ENCODE results near the gene INTS6. TPM values are rescaled to one million over a fixed set of nuclear protein-coding genes. Genes with fewer than 3 reads are reported as not detected.

INTS6 gene
- total RNA-seq, 1 donor from 2014 or later, result 34.3 TPM

DNA sequence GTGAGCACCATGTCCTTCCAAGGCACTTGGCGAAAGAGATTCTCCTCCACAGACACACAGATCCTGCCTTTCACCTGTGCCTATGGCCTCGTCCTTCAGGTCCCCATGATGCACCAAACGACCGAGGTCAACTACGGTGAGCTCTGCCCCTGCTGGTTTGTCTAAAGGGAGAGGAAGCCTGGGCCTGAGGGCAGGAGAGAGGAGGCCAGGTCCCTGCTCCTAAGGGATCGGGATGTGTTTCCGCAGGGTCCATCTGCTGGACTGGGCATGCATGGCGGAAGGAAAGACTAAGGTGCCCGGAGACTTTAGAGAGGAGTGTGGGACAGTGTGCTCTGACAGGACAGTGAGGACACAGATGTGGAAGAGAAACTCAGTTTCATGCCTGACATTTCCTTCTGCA, 105.7 kb downstream of the INTS6 start:
- no peaks in the 10 kb centered on the region for H3K9me3 ChIP-seq
- DNase-seq (no peak), ATAC-seq (no peak)
- intact Hi-C loops (cut with DNase I), result no loop called here
- H3K4me3 ChIP-seq, result no peak overlapping the region
- TF ChIP-seq, protein P1, sequence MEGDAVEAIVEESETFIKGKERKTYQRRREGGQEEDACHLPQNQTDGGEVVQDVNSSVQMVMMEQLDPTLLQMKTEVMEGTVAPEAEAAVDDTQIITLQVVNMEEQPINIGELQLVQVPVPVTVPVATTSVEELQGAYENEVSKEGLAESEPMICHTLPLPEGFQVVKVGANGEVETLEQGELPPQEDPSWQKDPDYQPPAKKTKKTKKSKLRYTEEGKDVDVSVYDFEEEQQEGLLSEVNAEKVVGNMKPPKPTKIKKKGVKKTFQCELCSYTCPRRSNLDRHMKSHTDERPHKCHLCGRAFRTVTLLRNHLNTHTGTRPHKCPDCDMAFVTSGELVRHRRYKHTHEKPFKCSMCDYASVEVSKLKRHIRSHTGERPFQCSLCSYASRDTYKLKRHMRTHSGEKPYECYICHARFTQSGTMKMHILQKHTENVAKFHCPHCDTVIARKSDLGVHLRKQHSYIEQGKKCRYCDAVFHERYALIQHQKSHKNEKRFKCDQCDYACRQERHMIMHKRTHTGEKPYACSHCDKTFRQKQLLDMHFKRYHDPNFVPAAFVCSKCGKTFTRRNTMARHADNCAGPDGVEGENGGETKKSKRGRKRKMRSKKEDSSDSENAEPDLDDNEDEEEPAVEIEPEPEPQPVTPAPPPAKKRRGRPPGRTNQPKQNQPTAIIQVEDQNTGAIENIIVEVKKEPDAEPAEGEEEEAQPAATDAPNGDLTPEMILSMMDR (IDR thresholded peaks at IDR 0.05), result no peak
- no peaks in the 10 kb centered on the region for H3K4me1 ChIP-seq
- no peaks in the 10 kb centered on the region for H3K27me3 ChIP-seq
- H3K36me3 ChIP-seq, result no peaks in the 10 kb centered on the region
- H3K27ac ChIP-seq, result no peak overlapping the region

DNA sequence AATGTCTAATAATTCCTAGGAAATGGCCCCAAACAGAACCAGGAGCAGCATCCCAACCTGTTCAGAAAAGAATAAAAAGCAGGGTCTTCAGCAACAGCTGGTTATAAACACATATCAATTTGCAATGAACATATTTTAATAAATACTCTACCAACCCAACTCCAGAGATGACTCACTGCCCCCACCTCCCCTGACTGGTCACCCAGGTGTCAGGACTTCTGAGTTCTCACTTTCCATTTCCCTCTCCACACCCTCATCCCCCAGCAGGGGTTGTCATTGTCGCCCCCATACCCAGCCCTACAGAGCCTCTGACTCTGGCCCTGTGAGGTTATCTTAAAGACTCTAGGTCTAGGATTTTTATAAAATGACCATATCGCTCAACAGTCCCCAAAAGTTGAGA, 106.4 kb downstream of the INTS6 start:
- ATAC-seq (no peak), DNase-seq (no peak)
- intact Hi-C loops (cut with DNase I), result no loop called here
- H3K9me3 ChIP-seq, result no peaks in the 10 kb centered on the region
- no peaks in the 10 kb centered on the region for H3K36me3 ChIP-seq
- TF ChIP-seq, protein P1 (IDR thresholded peaks at IDR 0.05), result no peak
- H3K27ac ChIP-seq, result no peak overlapping the region
- H3K27me3 ChIP-seq, result no peaks in the 10 kb centered on the region
- no peaks in the 10 kb centered on the region for H3K4me1 ChIP-seq
- H3K4me3 ChIP-seq, result no peak overlapping the region

GRCh38 chr13:51343475-51343874, 109.4 kb downstream of the INTS6 start:
- Histone ChIP-seq H3K27me3 (no peaks in the 10 kb centered on the region), H3K9me3 (no peaks in the 10 kb centered on the region), H3K4me1 (no peaks in the 10 kb centered on the region), H3K27ac (no peak overlapping the region), H3K4me3 (no peak overlapping the region), H3K36me3 (no peaks in the 10 kb centered on the region)
- intact Hi-C loops (cut with DNase I), result no loop called here
- no peak for ATAC-seq
- no peak for DNase-seq
- TF ChIP-seq, protein P1 (IDR thresholded peaks at IDR 0.05), result no peak

DNA sequence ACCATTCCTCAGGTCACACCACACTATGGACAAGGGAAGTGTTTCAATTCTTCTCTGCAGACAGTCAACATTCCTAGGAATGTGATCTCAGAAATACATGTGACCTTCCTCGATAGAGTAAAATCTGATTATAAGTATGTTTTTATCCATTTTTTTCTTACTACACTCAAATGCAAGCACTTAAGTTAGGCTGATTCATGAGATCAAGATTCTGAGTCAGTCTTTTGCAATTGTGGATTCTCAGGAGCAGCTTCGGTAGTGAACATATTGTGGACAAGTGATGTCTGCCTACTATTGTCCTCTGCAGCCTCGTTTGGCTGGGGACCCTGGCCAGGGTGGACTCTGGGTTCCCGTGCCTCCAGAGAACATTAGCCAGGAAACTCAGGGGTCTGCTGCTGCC, 110.1 kb downstream of the INTS6 start:
- Histone ChIP-seq H3K9me3 (no peaks in the 10 kb centered on the region), H3K27ac (no peak overlapping the region), H3K4me3 (no peak overlapping the region), H3K4me1 (no peaks in the 10 kb centered on the region), H3K36me3 (no peaks in the 10 kb centered on the region), H3K27me3 (no peaks in the 10 kb centered on the region)
- no peak for DNase-seq
- TF ChIP-seq, protein P1 (IDR thresholded peaks at IDR 0.05), result no peak
- intact Hi-C loops (cut with DNase I), result no loop called here
- no peak for ATAC-seq

DNA sequence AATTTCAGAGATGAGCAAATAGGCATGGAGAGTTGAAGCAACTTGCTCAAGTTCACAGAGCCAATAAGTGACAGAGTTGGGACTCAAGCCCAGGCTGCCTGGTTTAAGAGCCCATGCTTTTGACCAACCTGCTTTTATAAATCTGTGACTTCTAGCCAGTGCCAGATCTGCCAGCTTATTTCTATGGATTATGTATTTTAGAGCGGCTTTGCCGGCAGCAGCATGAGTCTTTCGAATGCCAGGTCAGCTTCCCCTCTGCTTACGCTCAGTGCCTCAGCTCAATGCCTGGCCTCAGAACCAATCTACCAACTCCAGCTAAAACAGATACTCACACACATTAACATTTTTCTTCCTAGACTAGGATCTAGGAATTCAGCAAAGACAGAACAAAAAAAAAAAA, 111.0 kb downstream of the INTS6 start:
- Histone ChIP-seq H3K27me3 (no peaks in the 10 kb centered on the region), H3K4me1 (no peaks in the 10 kb centered on the region), H3K27ac (no peak overlapping the region), H3K36me3 (no peaks in the 10 kb centered on the region), H3K4me3 (no peak overlapping the region), H3K9me3 (no peaks in the 10 kb centered on the region)
- TF ChIP-seq, protein P1 (IDR thresholded peaks at IDR 0.05), result no peak
- ATAC-seq (no peak), DNase-seq (no peak)
- intact Hi-C loops (cut with DNase I), result no loop called here

GRCh38 chr13:51341232-51341631, 111.6 kb downstream of the INTS6 start:
- TF ChIP-seq, protein P1 (IDR thresholded peaks at IDR 0.05), result no peak
- peak; percentile 28 for ATAC-seq
- Histone ChIP-seq H3K36me3 (no peaks in the 10 kb centered on the region), H3K9me3 (no peaks in the 10 kb centered on the region), H3K4me1 (no peaks in the 10 kb centered on the region), H3K27ac (no peak overlapping the region), H3K27me3 (no peaks in the 10 kb centered on the region), H3K4me3 (no peak overlapping the region)
- intact Hi-C loops (cut with DNase I), result no loop called here
- no peak for DNase-seq
